Esophagus (tissue), 2 donors: Measurements from ENCODE around the gene ERBB2. TPM values are rescaled to one million over a fixed set of nuclear protein-coding genes. Genes with fewer than 3 reads are reported as not detected.

Experiments used
- polyA plus RNA-seq, 2 donors: library from polyadenylated mRNA; stranded (reverse); fragments of 200-250 nt; gene quantifications; one replicate each; pipeline ENCODE4 v1.2.3, GENCODE V29; 2013
- donor health status: healthy with polysubstance abuse.
- donor health status: Bipolar disorder and iron deficiency.

The ERBB2 gene
- polyA plus RNA-seq, 2 donors = 68.4 to 98.1 TPM

Other genes with a start within 250 kb of the ERBB2 start
- gene MED1, start 248.8 kb upstream of the ERBB2 start, polyA plus RNA-seq = 1 to 10 TPM; 5.0 to 6.8 TPM
- gene CDK12, start 238.6 kb upstream of the ERBB2 start, polyA plus RNA-seq = 10 to 100 TPM in 1 of 2 donors, 1 to 10 TPM in 1; 9.4 to 12.9 TPM
- gene NEUROD2, start 92.1 kb upstream of the ERBB2 start, polyA plus RNA-seq = under 1 TPM in 1 of 2 donors, not detected in 1; 0.02 TPM
- 1 to 10 TPM in 1 of 2 donors, under 1 TPM in 1; 0.43 to 1.2 TPM for gene PPP1R1B, start 73.1 kb upstream of the ERBB2 start, polyA plus RNA-seq
- gene STARD3, start 62.9 kb upstream of the ERBB2 start, polyA plus RNA-seq = 10 to 100 TPM; 44.6 to 44.9 TPM
- under 1 TPM; 0.78 to 0.88 TPM for gene TCAP, start 34.7 kb upstream of the ERBB2 start, polyA plus RNA-seq
- 1 to 10 TPM; 1.8 to 2.2 TPM for gene PNMT, start 31.6 kb upstream of the ERBB2 start, polyA plus RNA-seq
- 10 to 100 TPM; 28.8 to 40.0 TPM for gene PGAP3, start 12.0 kb upstream of the ERBB2 start, polyA plus RNA-seq
- 10 to 100 TPM; 57.5 to 98.6 TPM for gene MIEN1, start 30.5 kb downstream of the ERBB2 start, polyA plus RNA-seq
- 10 to 100 TPM; 43.7 to 55.0 TPM for gene GRB7, start 37.9 kb downstream of the ERBB2 start, polyA plus RNA-seq
- under 1 TPM; 0.52 to 0.84 TPM for gene IKZF3, start 164.2 kb downstream of the ERBB2 start, polyA plus RNA-seq
- gene ZPBP2, start 168.1 kb downstream of the ERBB2 start, polyA plus RNA-seq = not detected
- gene GSDMB, start 218.6 kb downstream of the ERBB2 start, polyA plus RNA-seq = 1 to 10 TPM; 3.1 to 7.7 TPM
- 10 to 100 TPM; 21.8 to 23.0 TPM for gene ORMDL3, start 227.5 kb downstream of the ERBB2 start, polyA plus RNA-seq
- gene LRRC3C, start 227.7 kb downstream of the ERBB2 start, polyA plus RNA-seq = not detected